Sigmoid colon (tissue), 4 donors: ENCODE measurements around the gene C13orf42.

Source experiments
- CTCF ChIP-seq, 4 experiments: fragments of 450-650 bp in 3 of 4; fragments of 200-600 bp in 1 of 4; IDR thresholded peaks; one replicate each; pipeline ENCODE4 v1.5.1; 2016 to 2019; ENCODE audit warnings: antibody characterized with exemption in 4 of 4, mild to moderate bottlenecking in 3 of 4, moderate library complexity in 2 of 4
- EP300 ChIP-seq, 4 donors: sonication (generic); formaldehyde crosslinking; IDR thresholded peaks; one replicate each; pipeline ENCODE4 v1.6.1; 2017; ENCODE audit warnings: antibody characterized with exemption in 4 of 4
- POLR2A ChIP-seq, 2 donors: fragments of 450-650 bp; IDR thresholded peaks; one replicate each; pipeline ENCODE4 v1.6.1; 2016; ENCODE audit warnings: antibody characterized with exemption in 2 of 2, mild to moderate bottlenecking in 2 of 2, moderate library complexity in 2 of 2

- TF ChIP-seq CTCF (IDR thresholded peaks at IDR 0.05), result no peak
- TF ChIP-seq EP300 (IDR thresholded peaks at IDR 0.05), result no peak
- TF ChIP-seq POLR2A (IDR thresholded peaks at IDR 0.05), result no peak
These were observed 23.8 kb upstream of the C13orf42 start for GRCh38 chr13:51134763-51135365.
